OCI-LY1 (cell line): ENCODE data around the gene BORCS6.

Experiments used
- H2AFZ ChIP-seq: fragments of 200-600 bp; sonication (generic), shearing (Covaris generic); 2 replicates; pipeline ENCODE4 v1.6.0; 2014; ENCODE audit warnings: antibody characterized with exemption, mild to moderate bottlenecking, low read length
- H3F3A ChIP-seq: fragments of 200-600 bp; sonication (generic), shearing (Covaris generic); 2 replicates; pipeline ENCODE4 v1.6.0; 2014; ENCODE audit warnings: mild to moderate bottlenecking, antibody characterized with exemption, low read length, moderate library complexity; ENCODE audit not compliant: insufficient read depth
- H3K27ac ChIP-seq: fragments of 200-600 bp; sonication (generic); 2 replicates; pipeline ENCODE4 v1.5.1; 2014; ENCODE audit warnings: low read length, mixed run types, mild to moderate bottlenecking, low read depth; ENCODE audit not compliant: poor library complexity, severe bottlenecking
- H3K27me3 ChIP-seq: fragments of 200-600 bp; sonication (generic); 2 replicates; pipeline ENCODE4 v1.6.0; 2014; ENCODE audit warnings: antibody characterized with exemption, mild to moderate bottlenecking, low read length, moderate library complexity; ENCODE audit not compliant: insufficient read depth
- H3K36me3 ChIP-seq: fragments of 200-600 bp; sonication (generic); 2 replicates; pipeline ENCODE4 v1.6.1; 2014; ENCODE audit warnings: mild to moderate bottlenecking, antibody characterized with exemption, low read length, moderate library complexity, mixed read lengths; ENCODE audit not compliant: insufficient read depth
- H3K4me1 ChIP-seq: fragments of 200-600 bp; sonication (generic); 2 replicates; pipeline ENCODE4 v1.5.1; 2014; ENCODE audit warnings: mild to moderate bottlenecking, low read length, moderate library complexity; ENCODE audit not compliant: insufficient read depth, severe bottlenecking
- H3K4me2 ChIP-seq: fragments of 200-600 bp; sonication (generic), shearing (Covaris generic); 2 replicates; pipeline ENCODE4 v1.6.1; 2014; ENCODE audit warnings: low read length
- H3K4me3 ChIP-seq: fragments of 200-600 bp; sonication (generic); 2 replicates; pipeline ENCODE4 v1.5.1; 2014; ENCODE audit warnings: low read length, low read depth, mild to moderate bottlenecking, mixed read lengths; ENCODE audit not compliant: poor library complexity, severe bottlenecking
- H3K79me2 ChIP-seq: fragments of 200-600 bp; shearing (Covaris generic); 2 replicates; pipeline ENCODE4 v1.6.1; 2016; ENCODE audit warnings: mixed run types, low read length, mixed read lengths; ENCODE audit not compliant: insufficient read depth
- H3K9ac ChIP-seq: fragments of 200-600 bp; sonication (generic), shearing (Covaris generic); 2 replicates; pipeline ENCODE4 v1.6.1; 2014; ENCODE audit warnings: mild to moderate bottlenecking, low read length, mixed read lengths
- H3K9me2 ChIP-seq: fragments of 200-600 bp; sonication (generic), shearing (Covaris generic); 2 replicates; pipeline ENCODE4 v1.6.1; 2014; ENCODE audit warnings: low read depth, mild to moderate bottlenecking, low read length, mixed read lengths
- H3K9me3 ChIP-seq: fragments of 200-600 bp; shearing (Covaris generic); 2 replicates; pipeline ENCODE4 v1.6.1; 2014; ENCODE audit warnings: low read length, mixed read lengths
- H4K20me1 ChIP-seq: fragments of 200-600 bp; sonication (generic), shearing (Covaris generic); 2 replicates; pipeline ENCODE4 v1.6.0; 2016; ENCODE audit warnings: mild to moderate bottlenecking, low read length; ENCODE audit not compliant: insufficient read depth
- EZH2 ChIP-seq: fragments of 200-600 bp; sonication (generic), shearing (Covaris generic); IDR thresholded peaks from 2 replicates; pipeline ENCODE4 v1.8.0; 2017; ENCODE audit warnings: borderline replicate concordance, mixed run types, mild to moderate bottlenecking, antibody characterized with exemption, low read length, moderate library complexity, mixed read lengths
- TF ChIP-seq, protein P1 (sequence below): fragments of 200-600 bp; sonication (generic), shearing (Covaris generic); IDR thresholded peaks from 2 replicates; pipeline ENCODE4 v1.5.1; 2017; ENCODE audit warnings: mild to moderate bottlenecking, antibody characterized with exemption, low read length, moderate library complexity, mixed read lengths

Gene BORCS6

DNA sequence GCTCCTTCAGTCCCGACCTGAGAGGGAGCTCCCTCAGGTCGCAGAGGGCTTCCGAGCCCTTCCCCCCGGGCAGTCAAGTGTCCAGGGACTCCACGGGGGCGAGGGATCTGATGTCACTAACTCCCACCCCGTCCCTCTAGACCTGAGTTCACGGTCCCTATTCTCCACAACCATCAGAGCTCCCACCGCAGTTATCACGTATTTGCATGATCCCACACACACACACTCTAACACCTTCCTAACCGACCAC lies 34.1 kb downstream of the BORCS6 start:
- Histone ChIP-seq H3K27ac (peak overlapping the region; percentile 63), H2AFZ (no peak overlapping the region), H3K4me1 (peaks cover 63% of the 10 kb centered on the region)

DNA sequence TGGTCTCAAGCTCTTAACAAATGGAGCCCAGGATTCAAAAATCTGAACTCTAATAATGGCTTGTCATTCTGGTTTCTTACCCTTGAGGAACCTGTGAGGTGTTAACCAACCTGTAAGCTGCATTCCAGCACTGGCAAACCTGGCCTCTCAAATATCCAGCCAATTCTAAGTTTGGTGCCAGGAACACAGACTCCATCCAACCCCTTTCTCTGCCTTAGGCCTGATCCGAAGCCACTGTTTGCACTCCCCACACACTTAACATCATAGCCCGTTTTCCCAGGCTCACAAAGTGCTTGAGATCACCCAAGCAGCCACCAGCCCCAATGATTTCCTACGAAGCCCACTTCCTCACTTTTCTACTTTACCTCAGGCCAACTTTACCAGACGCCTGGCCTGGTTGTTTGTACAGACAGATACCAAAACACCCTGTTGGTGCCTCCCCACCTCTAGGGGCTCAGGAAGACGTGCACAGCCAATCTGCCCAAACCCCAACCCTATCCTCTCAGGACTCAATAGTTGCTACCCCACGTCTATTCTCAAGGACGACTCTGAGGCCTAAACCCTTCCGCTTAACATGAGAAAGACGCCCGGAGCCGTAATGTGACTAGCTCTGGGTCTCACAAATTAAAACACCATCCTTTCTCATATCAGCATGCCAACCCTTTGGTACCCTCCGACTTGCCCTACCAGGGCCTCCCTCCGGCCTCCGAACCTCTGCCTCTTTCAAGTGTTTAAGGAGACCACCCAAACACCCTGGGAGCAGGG lies 34.6 kb downstream of the BORCS6 start:
- Histone ChIP-seq H3F3A (no peaks in the 10 kb centered on the region), H3K4me2 (peak overlapping the region; percentile 84), H3K79me2 (no peaks in the 10 kb centered on the region), H3K9me3 (no peaks in the 10 kb centered on the region), H3K36me3 (peaks cover 15% of the 10 kb centered on the region), H2AFZ (no peak overlapping the region), H3K9ac (peak overlapping the region; percentile 64), H3K4me1 (peaks cover 63% of the 10 kb centered on the region), H4K20me1 (no peaks in the 10 kb centered on the region), H3K27me3 (no peaks in the 10 kb centered on the region), H3K4me3 (peak overlapping the region; percentile 69), H3K9me2 (no peaks in the 10 kb centered on the region), H3K27ac (peak overlapping the region; percentile 63)
- TF ChIP-seq, protein P1, sequence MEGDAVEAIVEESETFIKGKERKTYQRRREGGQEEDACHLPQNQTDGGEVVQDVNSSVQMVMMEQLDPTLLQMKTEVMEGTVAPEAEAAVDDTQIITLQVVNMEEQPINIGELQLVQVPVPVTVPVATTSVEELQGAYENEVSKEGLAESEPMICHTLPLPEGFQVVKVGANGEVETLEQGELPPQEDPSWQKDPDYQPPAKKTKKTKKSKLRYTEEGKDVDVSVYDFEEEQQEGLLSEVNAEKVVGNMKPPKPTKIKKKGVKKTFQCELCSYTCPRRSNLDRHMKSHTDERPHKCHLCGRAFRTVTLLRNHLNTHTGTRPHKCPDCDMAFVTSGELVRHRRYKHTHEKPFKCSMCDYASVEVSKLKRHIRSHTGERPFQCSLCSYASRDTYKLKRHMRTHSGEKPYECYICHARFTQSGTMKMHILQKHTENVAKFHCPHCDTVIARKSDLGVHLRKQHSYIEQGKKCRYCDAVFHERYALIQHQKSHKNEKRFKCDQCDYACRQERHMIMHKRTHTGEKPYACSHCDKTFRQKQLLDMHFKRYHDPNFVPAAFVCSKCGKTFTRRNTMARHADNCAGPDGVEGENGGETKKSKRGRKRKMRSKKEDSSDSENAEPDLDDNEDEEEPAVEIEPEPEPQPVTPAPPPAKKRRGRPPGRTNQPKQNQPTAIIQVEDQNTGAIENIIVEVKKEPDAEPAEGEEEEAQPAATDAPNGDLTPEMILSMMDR = no peak
- TF ChIP-seq EZH2 = no peak

More for the DNA sequence above, 34.1 kb downstream of the BORCS6 start:
- no peaks in the 10 kb centered on the region for H3K79me2 ChIP-seq
- H3K9me2 ChIP-seq = no peaks in the 10 kb centered on the region
- no peaks in the 10 kb centered on the region for H3K9me3 ChIP-seq
- no peak for TF ChIP-seq EZH2
- TF ChIP-seq, protein P1 = no peak
- H3K36me3 ChIP-seq = peaks cover 18% of the 10 kb centered on the region
- no peaks in the 10 kb centered on the region for H3F3A ChIP-seq
- H3K4me2 ChIP-seq = peak overlapping the region; percentile 84
- H3K27me3 ChIP-seq = no peaks in the 10 kb centered on the region
- H3K4me3 ChIP-seq = peak overlapping the region; percentile 69
- H3K9ac ChIP-seq = peak overlapping the region; percentile 64
- H4K20me1 ChIP-seq = no peaks in the 10 kb centered on the region

DNA sequence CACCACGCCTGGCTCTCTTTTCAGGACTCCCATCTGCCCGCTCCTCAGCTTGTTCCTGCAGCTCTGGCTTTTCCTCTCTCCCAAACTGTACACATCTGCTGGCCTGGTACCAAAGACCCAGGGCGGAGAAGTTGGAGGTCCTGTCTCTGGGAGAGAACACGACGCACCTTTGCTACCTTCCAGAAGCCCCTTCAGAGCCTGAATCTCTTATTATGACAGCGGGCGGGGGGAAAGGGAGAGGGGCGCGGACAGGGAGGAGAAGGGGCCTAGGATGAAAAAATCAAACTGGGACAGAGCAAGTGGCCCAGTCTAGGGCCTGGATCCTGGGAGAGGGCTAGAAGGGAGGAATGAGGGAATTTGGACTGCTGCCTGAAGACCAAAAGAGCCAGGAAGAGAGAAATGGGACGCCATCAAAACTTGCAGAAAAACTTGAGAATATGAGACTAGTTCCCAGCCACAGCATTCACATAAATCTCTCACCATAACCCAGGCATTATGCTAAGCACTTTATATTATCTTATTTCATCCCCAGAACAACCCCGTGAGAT lies 35.3 kb downstream of the BORCS6 start:
- Histone ChIP-seq H2AFZ (no peak overlapping the region), H3K9me2 (no peaks in the 10 kb centered on the region), H3K4me3 (peak overlapping the region; percentile 69), H3K27me3 (no peaks in the 10 kb centered on the region), H3K27ac (peak overlapping the region; percentile 63), H3K9me3 (no peaks in the 10 kb centered on the region), H3K4me1 (peaks cover 57% of the 10 kb centered on the region), H3K4me2 (peak overlapping the region; percentile 84), H3F3A (no peaks in the 10 kb centered on the region), H3K9ac (no peak overlapping the region; the same call in 1 of the 2 replicates), H3K36me3 (peaks cover 12% of the 10 kb centered on the region), H3K79me2 (no peaks in the 10 kb centered on the region), H4K20me1 (no peaks in the 10 kb centered on the region)
- TF ChIP-seq, protein P1 = no peak
- TF ChIP-seq EZH2 = no peak
